Measurements from ENCODE around the gene TDRD7.

TDRD7 gene

DNA sequence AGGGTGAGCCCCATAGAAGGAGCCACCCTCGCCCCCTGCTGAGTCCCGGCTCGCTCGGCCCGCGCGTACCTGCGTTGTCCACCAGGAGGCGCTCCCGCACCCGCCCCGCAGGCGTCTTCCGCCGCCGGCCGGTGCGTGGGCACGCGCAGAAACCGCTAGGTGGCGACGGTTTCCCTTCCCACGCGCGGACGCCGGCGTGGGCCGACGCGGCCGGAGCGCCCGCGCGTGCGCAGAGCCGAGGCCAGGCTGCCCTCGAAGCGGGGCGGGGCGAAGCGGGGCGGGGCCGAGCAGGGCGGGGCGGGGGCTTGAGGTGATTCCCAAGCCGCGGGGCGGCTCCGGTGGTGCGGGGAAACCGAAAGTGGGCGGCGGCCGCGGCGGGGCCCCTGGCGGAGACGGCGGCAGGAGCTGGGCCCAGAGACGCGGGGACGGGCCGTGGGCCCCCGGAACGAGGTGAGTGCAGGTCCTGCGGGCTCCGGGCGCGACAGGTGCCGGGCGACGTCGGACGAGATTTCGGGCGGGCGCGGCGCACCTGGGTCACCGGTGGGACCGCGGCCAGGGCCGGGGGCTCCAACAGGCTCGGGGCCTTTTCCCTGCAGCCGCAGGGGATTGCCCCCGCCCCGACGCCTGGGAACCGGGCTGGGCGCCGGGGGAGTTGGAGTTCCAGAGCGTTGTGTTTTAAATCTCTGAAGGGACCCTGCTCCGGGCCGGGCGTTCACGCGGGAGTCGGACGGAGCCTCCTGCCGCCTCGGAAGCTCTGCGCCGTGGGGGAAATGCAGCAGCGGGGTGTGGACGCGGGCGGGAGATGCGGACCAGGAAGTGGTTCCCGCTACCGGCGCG lies at the start of gene TDRD7:
Gene TDRD7 (plus strand): TSS at position 308 of the 837 bp plus-strand sequence. CDS start 16,370 bp downstream, outside the sequence.
- DNase-seq = peak; percentile 85
- in situ Hi-C loops (cut with MboI; ENCODE audit: low pct_unique_long_range_greater_than_20kb, low sequenced_read_pairs) = no loop called here

DNA sequence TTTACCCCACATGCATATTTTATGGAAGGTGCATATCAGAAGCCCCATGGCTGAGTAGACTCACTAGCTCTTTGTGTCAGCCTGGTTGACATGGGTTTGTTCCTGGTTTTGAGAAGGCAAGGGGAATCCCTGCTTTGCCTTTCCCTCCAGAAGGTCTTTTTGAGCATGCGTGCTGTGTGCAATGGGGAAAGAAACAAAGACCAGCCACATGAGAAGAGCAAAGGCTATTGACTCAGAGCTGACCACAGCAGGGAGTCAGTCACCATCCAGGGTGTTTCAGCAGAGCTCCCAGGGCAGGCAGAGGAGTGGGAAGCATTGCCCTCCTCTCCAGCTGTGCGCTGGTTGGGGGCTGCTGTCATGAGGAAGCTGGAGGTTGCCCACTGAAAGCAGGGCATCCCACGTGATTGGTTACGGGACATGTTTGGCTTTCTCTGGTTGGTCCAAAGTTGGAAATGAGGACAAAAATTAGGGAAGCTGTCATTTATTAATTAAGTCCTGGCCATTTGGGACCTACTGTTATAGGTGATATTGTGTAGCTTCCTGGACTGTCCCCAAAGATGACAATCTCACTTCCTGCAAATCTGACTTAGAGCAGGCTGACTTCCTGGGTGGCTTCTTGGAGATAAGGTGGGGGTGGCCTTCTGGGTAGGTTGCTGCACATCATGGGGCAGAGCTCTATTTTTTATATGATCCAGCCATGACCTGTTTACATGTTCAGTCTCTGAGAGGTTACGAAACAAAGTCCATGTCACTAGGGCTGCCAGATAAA lies 48.9 kb upstream of the TDRD7 start:
- in situ Hi-C loops (cut with MboI; ENCODE audit: low pct_unique_long_range_greater_than_20kb, low sequenced_read_pairs) = no loop called here
- no peak for DNase-seq

- in situ Hi-C loops (cut with MboI; ENCODE audit: low pct_unique_long_range_greater_than_20kb, low sequenced_read_pairs) = no loop called here
- no peak for DNase-seq
Measured at GRCh38 chr9:97363661-97364299, 48.1 kb upstream of the TDRD7 start.

DNA sequence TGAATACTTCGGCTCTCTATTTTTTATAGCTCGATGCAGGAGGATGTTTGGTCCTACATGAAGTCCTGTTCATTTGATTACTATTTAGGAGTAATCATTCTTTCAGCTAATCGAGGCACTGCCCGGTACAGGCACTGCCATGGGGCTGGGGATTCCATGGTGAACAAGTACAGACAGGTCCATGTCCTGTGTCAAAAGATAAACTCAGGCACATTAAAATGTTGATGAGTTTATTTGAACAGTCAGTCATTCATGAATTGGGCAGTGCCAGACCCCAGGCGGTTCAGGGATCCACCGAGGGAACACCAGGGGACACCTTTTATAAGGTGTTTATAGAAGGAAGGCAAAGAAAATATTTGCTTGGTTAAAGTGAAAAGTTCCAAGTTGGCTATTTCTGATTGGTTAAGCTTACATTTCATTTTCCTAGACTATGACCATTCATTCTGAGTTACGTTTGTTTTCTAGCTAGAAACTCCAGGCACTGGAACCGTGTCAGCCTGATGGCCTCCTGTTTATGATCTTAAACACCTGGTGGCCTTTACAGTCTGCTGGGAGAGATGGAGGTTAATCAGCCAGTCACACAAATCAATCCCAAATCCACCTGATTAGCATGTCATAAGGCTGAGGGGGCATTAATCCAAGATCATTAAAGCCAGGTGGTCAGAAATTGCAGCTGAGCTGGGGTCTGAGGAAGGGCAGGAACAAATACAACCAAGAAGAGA lies 47.0 kb upstream of the TDRD7 start:
- in situ Hi-C loops (cut with MboI; ENCODE audit: low pct_unique_long_range_greater_than_20kb, low sequenced_read_pairs) = no loop called here
- DNase-seq = no peak

DNA sequence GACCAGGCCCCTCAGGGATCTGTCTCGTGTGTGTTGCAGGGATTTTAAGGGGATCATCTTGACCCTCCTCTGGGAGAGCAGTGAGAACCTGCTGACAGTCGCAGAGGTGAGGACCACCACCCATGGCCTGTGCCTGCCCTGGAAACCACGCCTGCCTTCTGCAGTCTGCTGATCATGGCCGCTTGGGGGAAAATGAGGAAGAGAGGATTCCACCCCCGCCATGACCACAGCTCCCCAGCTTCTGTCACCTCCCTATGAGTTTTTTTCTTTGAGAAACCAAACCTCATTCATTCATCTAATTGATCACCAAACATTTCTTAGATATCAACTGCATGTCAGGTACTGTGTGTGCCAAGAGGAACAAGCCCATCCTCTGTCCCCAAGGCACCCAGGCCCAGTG lies 46.3 kb upstream of the TDRD7 start:
- DNase-seq = peak; percentile 42
- in situ Hi-C loops (cut with MboI; ENCODE audit: low pct_unique_long_range_greater_than_20kb, low sequenced_read_pairs) = no loop called here

GRCh38 chr9:97366476-97366875 lies 45.4 kb upstream of the TDRD7 start:
- no peak for DNase-seq
- in situ Hi-C loops (cut with MboI; ENCODE audit: low pct_unique_long_range_greater_than_20kb, low sequenced_read_pairs) = no loop called here

DNA sequence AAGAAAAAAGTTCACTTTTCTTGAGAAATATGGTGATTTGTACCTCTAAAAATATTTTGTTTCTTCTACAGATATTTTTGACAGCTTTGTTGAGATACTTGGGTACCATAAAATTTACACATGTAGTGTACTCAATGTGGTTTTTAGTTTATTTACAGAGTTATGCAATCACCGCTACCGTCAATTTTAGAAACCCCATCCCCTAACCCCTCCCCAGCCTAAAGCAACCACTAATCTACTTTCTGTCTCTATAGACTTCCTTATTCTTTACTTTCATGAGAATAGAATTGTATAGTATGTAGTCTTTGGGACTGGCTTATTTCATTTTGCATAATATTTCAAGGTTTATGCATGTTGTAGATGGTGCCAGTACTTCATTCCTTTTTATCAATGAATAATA lies 45.0 kb upstream of the TDRD7 start:
- DNase-seq = peak; percentile 18
- in situ Hi-C loops (cut with MboI; ENCODE audit: low pct_unique_long_range_greater_than_20kb, low sequenced_read_pairs) = no loop called here

GRCh38 chr9:97367729-97368128 lies 44.2 kb upstream of the TDRD7 start:
- in situ Hi-C loops (cut with MboI; ENCODE audit: low pct_unique_long_range_greater_than_20kb, low sequenced_read_pairs) = no loop called here
- no peak for DNase-seq

DNA sequence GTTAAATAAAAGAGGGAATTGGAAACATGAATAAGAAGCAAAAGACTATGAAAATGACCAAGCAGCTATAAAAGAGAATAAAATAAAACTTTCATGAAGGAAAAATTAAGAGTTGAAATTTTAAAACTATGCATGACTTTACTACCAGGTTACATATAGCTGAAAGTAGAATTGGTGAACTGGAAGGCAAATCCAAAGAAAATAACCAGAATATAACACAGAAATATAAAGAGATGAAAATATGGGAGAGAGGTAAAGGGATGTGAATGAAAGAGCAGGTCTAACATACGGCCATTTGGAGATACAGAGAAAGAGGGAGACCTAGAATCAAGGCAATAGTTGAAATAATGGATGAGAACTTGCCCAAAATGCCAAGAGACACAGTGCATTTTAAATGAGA lies 42.9 kb upstream of the TDRD7 start:
- in situ Hi-C loops (cut with MboI; ENCODE audit: low pct_unique_long_range_greater_than_20kb, low sequenced_read_pairs) = no loop called here
- DNase-seq = no peak

GRCh38 chr9:97372580-97372979 lies 39.3 kb upstream of the TDRD7 start:
- no peak for DNase-seq
- in situ Hi-C loops (cut with MboI; ENCODE audit: low pct_unique_long_range_greater_than_20kb, low sequenced_read_pairs) = no loop called here

DNA sequence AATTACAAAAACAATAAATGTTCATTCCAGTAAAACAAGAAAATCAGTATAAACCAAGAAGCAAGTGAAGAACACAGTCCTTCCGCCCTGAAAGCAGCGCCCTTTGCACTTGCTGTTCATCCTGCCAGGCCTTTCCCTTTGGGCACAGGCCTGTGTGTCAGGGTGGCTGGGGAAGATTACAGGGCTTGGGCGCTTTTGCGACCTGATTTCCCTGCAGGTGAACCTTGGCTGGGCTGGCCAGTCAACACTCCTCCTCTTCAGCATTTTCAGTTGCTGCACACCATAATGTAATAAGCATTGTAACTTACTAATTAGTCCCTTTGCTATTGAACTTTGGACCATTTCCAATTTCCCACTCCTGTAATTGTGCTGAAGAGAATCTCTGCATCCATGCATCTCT lies 38.6 kb upstream of the TDRD7 start:
- no peak for DNase-seq
- in situ Hi-C loops (cut with MboI; ENCODE audit: low pct_unique_long_range_greater_than_20kb, low sequenced_read_pairs) = no loop called here

DNA sequence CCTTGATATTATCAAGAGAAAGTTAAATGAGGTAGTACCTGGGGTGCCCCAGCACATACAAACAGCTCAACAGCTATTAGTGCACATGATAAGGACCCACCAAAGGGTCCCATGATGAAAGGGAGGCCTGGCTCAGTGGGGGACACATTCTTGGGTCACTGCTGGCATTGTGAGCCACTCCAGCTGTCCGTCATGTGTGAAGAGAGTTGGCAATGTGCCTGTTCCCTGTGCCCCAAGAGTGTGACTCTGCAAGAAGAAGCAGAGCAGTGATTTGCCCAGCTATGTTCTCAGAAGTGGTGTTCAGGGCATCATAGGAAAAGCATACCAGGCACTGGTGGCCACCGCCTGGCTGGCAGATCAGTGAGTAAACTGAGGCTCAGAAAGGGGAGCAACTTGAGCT lies 37.1 kb upstream of the TDRD7 start:
- in situ Hi-C loops (cut with MboI; ENCODE audit: low pct_unique_long_range_greater_than_20kb, low sequenced_read_pairs) = loop anchor here (25.0 kb wide), 1 partner anchor 513 kb away; the partner anchor contains the start of gene ZNF782
- DNase-seq = no peak

DNA sequence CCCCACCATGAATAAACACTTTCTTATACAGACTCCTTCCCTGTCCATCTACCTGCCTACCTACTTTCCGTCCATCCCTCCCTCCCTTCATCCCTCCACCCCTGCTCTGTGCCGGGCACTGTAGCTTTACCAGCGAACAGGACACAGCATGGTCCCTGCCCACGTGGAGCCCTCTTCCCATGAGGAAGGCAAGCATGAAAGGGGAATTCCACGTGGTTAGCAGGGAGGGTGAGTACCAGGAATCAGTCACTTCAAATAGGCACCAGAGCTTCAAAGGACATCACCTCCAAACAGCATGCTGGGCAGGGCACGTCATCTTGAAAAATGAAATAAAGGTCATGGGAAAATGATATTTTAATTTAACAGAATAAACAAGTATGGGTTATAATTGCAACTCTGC lies 35.0 kb upstream of the TDRD7 start:
- no peak for DNase-seq
- in situ Hi-C loops (cut with MboI; ENCODE audit: low pct_unique_long_range_greater_than_20kb, low sequenced_read_pairs) = loop anchor here (25.0 kb wide), 1 partner anchor 515 kb away; the partner anchor contains the start of gene ZNF782

- in situ Hi-C loops (cut with MboI; ENCODE audit: low pct_unique_long_range_greater_than_20kb, low sequenced_read_pairs) = loop anchor here (25.0 kb wide), 1 partner anchor 520 kb away; the partner anchor contains the start of gene ZNF782
- no peak for DNase-seq
Measured at GRCh38 chr9:97382099-97382718, 29.7 kb upstream of the TDRD7 start.

DNA sequence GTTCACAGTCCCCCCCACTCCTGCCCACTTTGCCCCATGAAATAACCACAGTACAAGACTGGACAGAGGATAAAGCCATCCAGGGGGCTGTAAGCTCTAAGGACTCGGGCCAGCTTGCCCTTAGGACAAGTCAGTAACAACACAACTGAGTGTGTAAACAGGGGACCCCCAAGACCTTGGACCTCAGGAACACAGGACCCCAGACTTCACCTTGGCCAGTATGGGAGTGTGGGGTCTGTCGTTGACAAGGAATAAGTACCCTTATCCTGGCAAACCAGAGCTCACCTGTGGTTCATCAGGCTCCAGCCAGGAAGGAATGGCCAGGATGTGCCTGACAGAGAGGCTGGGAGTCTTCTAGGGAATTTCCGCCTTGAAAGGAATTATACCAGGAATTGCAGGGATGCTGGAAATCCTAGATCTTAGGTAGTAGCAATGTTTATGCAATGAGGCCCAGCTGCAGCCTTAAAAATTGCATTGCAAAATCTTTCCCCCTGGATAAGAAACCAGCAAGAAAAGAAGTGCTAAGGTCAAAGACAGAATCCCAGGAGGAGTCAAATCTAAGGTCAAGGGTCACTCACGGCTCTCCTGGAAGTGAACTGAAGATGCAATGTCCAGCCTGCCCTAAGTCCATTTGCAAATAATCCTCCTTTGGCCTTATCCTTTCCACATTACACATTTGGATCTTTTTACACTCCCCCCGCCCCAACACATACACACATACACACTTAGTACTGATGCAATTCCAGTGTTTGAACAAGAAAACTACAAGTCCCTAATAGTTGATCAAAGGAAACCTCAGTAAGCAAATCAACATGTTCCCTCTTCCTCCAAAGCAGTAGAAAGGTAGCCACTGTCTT lies 27.3 kb upstream of the TDRD7 start:
- in situ Hi-C loops (cut with MboI; ENCODE audit: low pct_unique_long_range_greater_than_20kb, low sequenced_read_pairs) = loop anchor here (25.0 kb wide), 1 partner anchor 522 kb away; the partner anchor contains the start of gene ZNF782
- no peak for DNase-seq

DNA sequence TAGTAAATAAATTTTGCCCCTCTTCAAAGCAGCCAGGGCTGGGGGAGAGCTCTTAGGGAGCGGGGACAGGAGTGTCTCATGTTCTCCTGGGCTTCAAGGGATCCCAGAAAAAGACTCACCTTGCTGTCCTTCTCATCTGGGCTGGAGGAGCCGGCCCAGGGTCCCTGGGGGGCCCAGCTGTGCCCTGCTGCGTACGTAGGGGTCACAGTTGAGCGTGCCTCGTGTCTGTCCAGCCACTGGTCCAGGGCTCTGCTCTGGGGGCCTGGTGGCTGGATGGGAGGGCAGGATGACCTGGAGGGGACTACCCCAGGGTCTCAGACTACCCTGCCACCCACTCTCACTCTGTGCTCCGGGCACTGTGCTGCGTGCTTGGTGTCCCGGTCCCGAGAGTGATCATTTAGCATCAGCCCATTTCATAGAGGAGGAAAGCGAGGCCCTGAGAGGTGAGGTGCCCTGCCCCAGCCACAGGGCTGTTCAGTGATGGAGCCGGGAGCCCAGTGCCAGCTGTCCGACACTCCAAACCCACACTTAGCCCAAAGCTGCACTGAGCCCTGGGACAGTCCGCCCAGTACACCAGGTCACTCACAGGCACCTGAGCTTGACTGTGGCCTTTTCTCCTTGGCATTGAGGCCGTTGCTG lies 26.2 kb upstream of the TDRD7 start:
- in situ Hi-C loops (cut with MboI; ENCODE audit: low pct_unique_long_range_greater_than_20kb, low sequenced_read_pairs) = loop anchor here (25.0 kb wide), 1 partner anchor 523 kb away; the partner anchor contains the start of gene ZNF782

GRCh38 chr9:97386265-97386633 lies 25.6 kb upstream of the TDRD7 start:
- DNase-seq = no peak
- in situ Hi-C loops (cut with MboI; ENCODE audit: low pct_unique_long_range_greater_than_20kb, low sequenced_read_pairs) = loop anchor here (25.0 kb wide), 1 partner anchor 524 kb away; the partner anchor contains the start of gene ZNF782

More for the DNA sequence above, 26.2 kb upstream of the TDRD7 start:
- no peak for DNase-seq
